Left renal cortex interstitium (tissue), 4 donors: ENCODE data around the gene E2F1. TPM values are rescaled to one million over a fixed set of nuclear protein-coding genes. Genes with fewer than 3 reads are reported as not detected.
A peak's percentile ranks its signal among the peaks of the same experiment; 100 is the strongest.

Experiments
- DNase-seq, 4 donors: peaks; one replicate each; pipeline ENCODE4 v3.0.0-alpha.2; 2013; ENCODE audit warnings: low read depth in 4 of 4, low spot score in 2 of 4, missing footprints in 1 of 4
- polyA plus RNA-seq, 4 donors: library from polyadenylated mRNA; unstranded; fragments of 120-200 nt; gene quantifications; one replicate each; pipeline ENCODE4 v1.2.1, GENCODE V29; 2013; ENCODE audit not compliant: insufficient read length in 4 of 4

Gene E2F1, protein sequence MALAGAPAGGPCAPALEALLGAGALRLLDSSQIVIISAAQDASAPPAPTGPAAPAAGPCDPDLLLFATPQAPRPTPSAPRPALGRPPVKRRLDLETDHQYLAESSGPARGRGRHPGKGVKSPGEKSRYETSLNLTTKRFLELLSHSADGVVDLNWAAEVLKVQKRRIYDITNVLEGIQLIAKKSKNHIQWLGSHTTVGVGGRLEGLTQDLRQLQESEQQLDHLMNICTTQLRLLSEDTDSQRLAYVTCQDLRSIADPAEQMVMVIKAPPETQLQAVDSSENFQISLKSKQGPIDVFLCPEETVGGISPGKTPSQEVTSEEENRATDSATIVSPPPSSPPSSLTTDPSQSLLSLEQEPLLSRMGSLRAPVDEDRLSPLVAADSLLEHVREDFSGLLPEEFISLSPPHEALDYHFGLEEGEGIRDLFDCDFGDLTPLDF
- 10 to 100 TPM; 10.5 to 16.1 (median 13.7) TPM for polyA plus RNA-seq

- peak in 2 of 4 donors; percentile 82 to 87 for DNase-seq
Measured at GRCh38 chr20:33686100-33686983, at the start of gene E2F1. Gene E2F1 (minus strand): TSS chr20:33686385. CDS start chr20:33686264, 121 bp downstream.

DNA sequence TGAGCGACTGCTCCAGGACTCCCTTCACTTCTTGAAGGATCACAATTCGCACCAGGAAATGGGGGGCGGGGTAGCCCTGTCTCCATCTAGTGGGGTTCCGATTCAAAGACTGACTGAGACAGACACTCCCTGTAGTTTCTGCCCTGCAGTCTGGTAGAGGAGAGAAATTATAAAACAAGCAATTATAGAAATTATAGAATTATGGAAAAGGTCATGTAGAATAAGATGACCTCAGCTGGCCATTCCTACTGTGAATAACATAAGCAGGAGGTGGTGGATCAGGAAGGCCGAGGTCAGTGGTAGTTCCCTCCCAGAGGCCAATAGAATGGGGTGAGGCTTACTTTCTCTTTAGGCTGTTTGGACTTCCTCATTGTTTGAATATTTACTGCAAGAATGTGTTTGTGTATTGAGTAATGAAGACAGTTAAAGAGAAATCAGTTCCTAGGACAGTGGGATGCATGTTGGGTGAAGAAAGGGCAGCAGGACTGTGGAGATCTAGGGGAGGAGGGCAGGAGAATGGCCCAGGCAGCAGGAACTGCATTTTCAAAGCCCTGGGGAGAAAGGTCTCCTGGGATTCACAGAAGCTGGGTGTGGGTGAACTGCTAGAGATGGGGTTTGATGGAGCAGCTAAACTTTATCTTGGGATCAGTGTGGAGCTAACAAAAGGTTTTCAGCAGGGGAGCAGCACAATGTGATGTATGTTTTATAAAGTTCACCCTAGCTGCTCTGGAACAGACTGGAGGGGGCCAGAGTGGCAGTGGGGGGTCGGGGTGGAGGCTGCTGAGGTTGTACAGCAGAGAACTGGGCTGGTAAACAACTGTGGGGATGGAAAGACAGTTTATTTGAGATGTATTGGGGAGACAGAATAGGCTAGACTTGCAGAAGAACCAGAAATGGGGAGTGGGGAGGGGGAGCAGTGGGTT is 47.7 kb upstream of the E2F1 start:
- DNase-seq: peak in 3 of 4 donors; percentile 17 to 32 (median 19)

- DNase-seq: peak; percentile 63 to 82 (median 76)
Measured at GRCh38 chr20:33732166-33732970, 46.2 kb upstream of the E2F1 start.

GRCh38 chr20:33731693-33732165 is 45.5 kb upstream of the E2F1 start, which contains the start of gene ZNF341:
Gene ZNF341 (plus strand): TSS chr20:33731996. CDS start chr20:33732022, 26 bp downstream.
- DNase-seq: no peak

GRCh38 chr20:33730946-33731692 is 44.9 kb upstream of the E2F1 start:
- no peak for DNase-seq

GRCh38 chr20:33729101-33729500 is 42.9 kb upstream of the E2F1 start:
- DNase-seq: no peak

GRCh38 chr20:33728463-33728862 is 42.3 kb upstream of the E2F1 start:
- no peak for DNase-seq

DNA sequence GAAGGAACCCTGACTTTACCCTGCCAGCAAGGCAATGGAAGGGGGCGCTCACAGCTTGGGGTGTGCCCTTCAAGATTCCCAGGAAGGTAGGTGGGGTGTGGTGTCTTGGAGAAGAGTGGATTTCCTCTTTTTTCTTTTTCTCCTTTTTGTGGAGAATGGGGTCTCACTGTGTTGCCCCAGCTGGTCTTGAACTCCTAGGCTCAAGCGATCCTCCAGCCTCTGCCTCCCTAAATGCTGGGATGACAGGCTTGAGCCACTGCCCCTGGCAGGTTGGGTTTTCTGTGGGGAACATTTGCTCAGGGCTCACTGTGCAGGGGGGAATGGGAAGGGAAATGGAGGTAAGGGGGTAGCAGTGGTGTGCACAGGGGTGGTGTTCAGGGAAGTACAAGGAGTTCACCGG is 41.6 kb upstream of the E2F1 start:
- DNase-seq: no peak

DNA sequence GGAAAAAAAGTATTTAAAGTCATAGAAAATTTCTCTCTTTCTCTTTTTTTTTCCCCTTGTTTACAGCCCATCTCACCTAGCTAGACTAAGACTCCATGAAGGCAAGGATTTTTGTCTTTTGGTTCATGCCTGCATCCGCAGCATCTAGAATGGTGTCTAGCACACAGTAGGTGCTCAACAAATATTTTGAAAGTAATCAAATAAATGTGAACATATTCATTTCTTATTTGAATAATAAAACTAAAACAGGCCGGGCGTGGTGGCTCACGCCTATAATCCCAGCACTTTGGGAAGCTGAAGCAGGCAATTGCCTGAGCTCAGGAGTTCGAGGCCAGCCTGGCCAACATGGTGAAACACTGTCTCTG is 40.9 kb upstream of the E2F1 start:
- no peak for DNase-seq

- no peak for DNase-seq
Measured at GRCh38 chr20:33725607-33726264, 39.6 kb upstream of the E2F1 start.

DNA sequence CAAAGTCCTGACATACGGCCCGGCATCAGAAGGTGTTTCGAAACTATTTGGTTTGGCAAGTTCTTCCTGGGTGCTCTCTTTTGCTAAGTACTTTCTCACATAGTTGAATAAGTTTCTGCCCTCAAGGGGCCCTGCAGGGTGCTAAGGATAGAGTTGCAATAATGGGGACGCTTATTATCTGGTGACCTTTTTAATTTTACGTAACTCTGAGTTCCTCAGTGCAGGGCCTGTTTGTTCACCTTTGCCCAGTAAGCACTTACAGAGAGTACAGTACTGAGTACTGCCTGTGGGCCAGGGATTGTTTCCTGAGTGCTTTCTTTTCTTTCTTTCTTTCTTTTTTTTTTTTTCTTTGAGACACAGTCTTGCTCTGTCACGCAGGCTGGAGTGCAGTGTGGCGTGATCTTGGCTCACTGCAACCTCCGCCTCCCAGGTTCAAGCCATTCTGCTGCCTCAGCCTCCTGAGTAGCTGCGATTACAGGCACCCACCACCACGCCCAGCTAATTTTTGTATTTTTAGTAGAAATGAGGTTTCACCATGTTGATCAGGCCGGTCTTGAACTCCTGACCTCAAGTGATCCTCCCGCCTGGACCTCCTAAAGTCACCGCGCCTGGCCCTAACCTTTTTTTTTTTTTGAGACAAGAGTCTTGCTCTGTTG is 38.4 kb upstream of the E2F1 start:
- no peak for DNase-seq

- no peak for DNase-seq
Measured at GRCh38 chr20:33721391-33722140, 35.4 kb upstream of the E2F1 start.

- DNase-seq: peak; percentile 69 to 91 (median 82)
Measured at GRCh38 chr20:33719989-33720709, 34.0 kb upstream of the E2F1 start, which contains the start of gene PXMP4. Gene PXMP4 (minus strand): TSS chr20:33720310. CDS start chr20:33720207, 103 bp downstream.

- DNase-seq: no peak
Measured at GRCh38 chr20:33719277-33719988, 33.2 kb upstream of the E2F1 start.

DNA sequence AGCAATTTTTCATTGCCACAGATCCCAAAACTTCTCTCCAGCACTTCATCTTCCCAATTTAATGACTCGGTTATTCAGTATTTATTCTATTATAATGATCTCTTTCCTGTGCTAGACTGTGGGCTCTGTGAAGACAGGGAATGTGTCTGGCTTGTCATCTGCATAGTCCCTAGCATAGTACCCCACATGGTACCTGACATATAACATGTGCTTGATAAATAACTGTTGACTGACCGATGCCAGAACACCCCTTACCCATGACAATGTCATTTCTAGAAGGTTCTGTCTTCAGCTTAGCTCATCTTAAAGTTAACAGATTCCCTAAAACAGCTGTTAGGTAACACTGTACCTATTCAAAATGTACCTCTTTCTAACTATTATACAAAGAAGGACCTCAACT is 30.3 kb upstream of the E2F1 start:
- no peak for DNase-seq
